ENCODE data around the gene SUN3. TPM values are rescaled to one million over a fixed set of nuclear protein-coding genes. Genes with fewer than 3 reads are reported as not detected.
"Not testable (repeated sequence)": the region's sequence is repeated elsewhere in the genome, so short reads cannot be mapped to it uniquely, and the experiment has no call there.

SUN3 gene
- total RNA-seq, 1 experiment from 2014 or later, result not detected

DNA sequence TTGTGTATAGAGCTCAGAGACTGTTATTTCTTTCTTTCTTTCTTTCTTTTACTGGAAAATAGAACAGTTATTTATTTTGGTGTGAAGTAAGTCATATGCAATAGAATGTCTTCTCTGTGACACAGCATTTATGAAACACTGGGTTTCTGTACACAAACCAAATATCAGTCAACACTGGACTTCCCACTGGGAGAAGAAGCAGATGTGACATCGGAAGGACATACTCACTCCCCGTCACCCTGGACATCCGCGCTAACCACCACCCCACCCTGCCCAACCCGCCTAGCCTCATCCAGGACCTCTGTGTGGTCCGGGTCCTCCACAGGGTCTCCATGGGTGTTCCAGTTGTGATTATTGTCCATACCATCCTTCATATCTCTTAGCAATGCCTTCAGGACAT, 22.0 kb downstream of the SUN3 start:
- H3K36me3 Mint-ChIP-seq (ENCODE audit: insufficient read depth, unreplicated experiment), result no peaks in the 10 kb centered on the region
- no peaks in the 10 kb centered on the region for H3K9me3 Mint-ChIP-seq (ENCODE audit: unreplicated experiment)
- ChIA-PET CTCF (interaction anchor here (0.5 kb wide), 1 partner anchor 10 kb away, joined by 4 read pairs; no protein-coding TSS in a partner anchor), POLR2A (no interaction called here)
- intact Hi-C loops (cut with micrococcal nuclease; ENCODE audit: unreplicated experiment), result no loop called here
- Histone ChIP-seq H3K9me3 (no peaks in the 10 kb centered on the region), H3K4me1 (no peaks in the 10 kb centered on the region), H3K27me3 (replicated peaks; ENCODE audit: control insufficient read depth, insufficient read depth, low read length) (no peaks in the 10 kb centered on the region), H3K4me3 (ENCODE audit: low read depth, low read length) (no peak overlapping the region), H3K36me3 (ENCODE audit: control insufficient read depth, insufficient read depth, low read length) (no peaks in the 10 kb centered on the region)
- TF ChIP-seq, protein P1, sequence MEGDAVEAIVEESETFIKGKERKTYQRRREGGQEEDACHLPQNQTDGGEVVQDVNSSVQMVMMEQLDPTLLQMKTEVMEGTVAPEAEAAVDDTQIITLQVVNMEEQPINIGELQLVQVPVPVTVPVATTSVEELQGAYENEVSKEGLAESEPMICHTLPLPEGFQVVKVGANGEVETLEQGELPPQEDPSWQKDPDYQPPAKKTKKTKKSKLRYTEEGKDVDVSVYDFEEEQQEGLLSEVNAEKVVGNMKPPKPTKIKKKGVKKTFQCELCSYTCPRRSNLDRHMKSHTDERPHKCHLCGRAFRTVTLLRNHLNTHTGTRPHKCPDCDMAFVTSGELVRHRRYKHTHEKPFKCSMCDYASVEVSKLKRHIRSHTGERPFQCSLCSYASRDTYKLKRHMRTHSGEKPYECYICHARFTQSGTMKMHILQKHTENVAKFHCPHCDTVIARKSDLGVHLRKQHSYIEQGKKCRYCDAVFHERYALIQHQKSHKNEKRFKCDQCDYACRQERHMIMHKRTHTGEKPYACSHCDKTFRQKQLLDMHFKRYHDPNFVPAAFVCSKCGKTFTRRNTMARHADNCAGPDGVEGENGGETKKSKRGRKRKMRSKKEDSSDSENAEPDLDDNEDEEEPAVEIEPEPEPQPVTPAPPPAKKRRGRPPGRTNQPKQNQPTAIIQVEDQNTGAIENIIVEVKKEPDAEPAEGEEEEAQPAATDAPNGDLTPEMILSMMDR (IDR thresholded peaks at IDR 0.05; ENCODE audit: insufficient read depth in 1 of 2, low read depth in 1 of 2, low read length in 1 of 2, severe bottlenecking in 1 of 2, unreplicated experiment in 1 of 2), result no peak
- no peak for DNase-seq
- peaks cover 5% of the 10 kb centered on the region for H3K27me3 Mint-ChIP-seq (ENCODE audit: insufficient read depth, unreplicated experiment)
- no TSS peak for BruUV-seq (replicated peaks)
- no peak overlapping the region for H3K4me3 Mint-ChIP-seq (ENCODE audit: unreplicated experiment)
- no peak overlapping the region for H3K27ac Mint-ChIP-seq (ENCODE audit: unreplicated experiment)
- no peaks in the 10 kb centered on the region for H3K4me1 Mint-ChIP-seq (ENCODE audit: low read depth, unreplicated experiment)

DNA sequence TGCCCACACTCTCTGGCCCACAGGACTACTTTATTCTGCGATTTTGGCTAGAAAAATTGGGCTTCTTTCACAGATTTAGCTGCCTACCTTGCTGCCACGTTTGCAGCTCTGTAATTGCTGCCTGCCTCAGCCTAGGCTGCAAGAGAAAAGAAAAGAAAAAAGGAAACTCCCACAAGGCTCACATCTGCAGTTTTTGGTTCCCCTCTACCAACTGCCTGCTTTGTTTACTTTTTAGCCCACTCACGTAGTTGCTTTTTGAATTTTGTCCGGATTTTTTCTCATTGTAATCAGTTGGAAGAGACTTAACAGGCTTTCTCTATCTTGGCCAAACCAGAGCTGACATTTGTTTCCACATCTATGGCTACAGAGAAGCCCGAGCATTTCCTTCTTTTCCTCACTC, 24.3 kb downstream of the SUN3 start:
- Histone ChIP-seq H3K4me1 (no peaks in the 10 kb centered on the region), H3K36me3 (ENCODE audit: control insufficient read depth, insufficient read depth, low read length) (no peaks in the 10 kb centered on the region), H3K9me3 (no peaks in the 10 kb centered on the region), H3K27me3 (replicated peaks; ENCODE audit: control insufficient read depth, insufficient read depth, low read length) (no peaks in the 10 kb centered on the region), H3K4me3 (ENCODE audit: low read depth, low read length) (no peak overlapping the region)
- DNase-seq, result no peak
- TF ChIP-seq, protein P1 (IDR thresholded peaks at IDR 0.05; ENCODE audit: insufficient read depth in 1 of 2, low read depth in 1 of 2, low read length in 1 of 2, severe bottlenecking in 1 of 2, unreplicated experiment in 1 of 2), result no peak
- Mint-ChIP-seq H3K4me1 (ENCODE audit: low read depth, unreplicated experiment) (peaks cover 15% of the 10 kb centered on the region), H3K27me3 (ENCODE audit: insufficient read depth, unreplicated experiment) (peaks cover 2% of the 10 kb centered on the region), H3K27ac (ENCODE audit: unreplicated experiment) (no peak overlapping the region), H3K9me3 (ENCODE audit: unreplicated experiment) (peaks cover 17% of the 10 kb centered on the region), H3K4me3 (ENCODE audit: unreplicated experiment) (no peak overlapping the region), H3K36me3 (ENCODE audit: insufficient read depth, unreplicated experiment) (no peaks in the 10 kb centered on the region)
- intact Hi-C loops (cut with micrococcal nuclease; ENCODE audit: unreplicated experiment), result no loop called here
- ChIA-PET POLR2A (no interaction called here), CTCF (no interaction called here)
- no TSS peak for BruUV-seq (replicated peaks)

DNA sequence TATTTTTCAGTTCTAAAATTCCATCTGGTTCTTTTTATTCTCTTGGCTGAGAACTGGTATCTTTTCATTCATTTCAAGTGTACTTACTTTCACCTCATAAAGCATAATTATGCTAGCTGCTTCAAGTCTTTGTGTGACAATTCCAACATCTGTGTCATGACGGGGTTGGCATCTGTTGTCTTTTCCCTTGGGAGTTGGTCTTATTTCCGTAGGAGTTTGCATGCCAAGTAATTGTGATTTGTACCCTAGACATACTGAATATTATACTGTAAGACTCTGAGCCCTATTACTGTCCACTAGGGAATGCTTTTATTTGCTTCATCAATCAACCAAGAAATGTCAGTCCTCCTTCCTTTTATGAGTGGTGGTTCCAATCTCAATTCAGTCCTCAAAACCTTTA, 24.9 kb downstream of the SUN3 start:
- H3K27ac Mint-ChIP-seq (ENCODE audit: unreplicated experiment), result no peak overlapping the region
- no TSS peak for BruUV-seq (replicated peaks)
- ChIA-PET CTCF (no interaction called here), POLR2A (no interaction called here)
- no peaks in the 10 kb centered on the region for H3K9me3 ChIP-seq
- H3K4me3 ChIP-seq (ENCODE audit: low read depth, low read length), result no peak overlapping the region
- H3K4me3 Mint-ChIP-seq (ENCODE audit: unreplicated experiment), result no peak overlapping the region
- no peak for DNase-seq
- intact Hi-C loops (cut with micrococcal nuclease; ENCODE audit: unreplicated experiment), result no loop called here
- peaks cover 15% of the 10 kb centered on the region for H3K4me1 Mint-ChIP-seq (ENCODE audit: low read depth, unreplicated experiment)
- peaks cover 2% of the 10 kb centered on the region for H3K27me3 Mint-ChIP-seq (ENCODE audit: insufficient read depth, unreplicated experiment)
- no peaks in the 10 kb centered on the region for H3K4me1 ChIP-seq
- no peaks in the 10 kb centered on the region for H3K36me3 Mint-ChIP-seq (ENCODE audit: insufficient read depth, unreplicated experiment)
- no peaks in the 10 kb centered on the region for H3K36me3 ChIP-seq (ENCODE audit: control insufficient read depth, insufficient read depth, low read length)
- peaks cover 17% of the 10 kb centered on the region for H3K9me3 Mint-ChIP-seq (ENCODE audit: unreplicated experiment)
- no peaks in the 10 kb centered on the region for H3K27me3 ChIP-seq (replicated peaks; ENCODE audit: control insufficient read depth, insufficient read depth, low read length)
- TF ChIP-seq, protein P1 (IDR thresholded peaks at IDR 0.05; ENCODE audit: insufficient read depth in 1 of 2, low read depth in 1 of 2, low read length in 1 of 2, severe bottlenecking in 1 of 2, unreplicated experiment in 1 of 2), result no peak

DNA sequence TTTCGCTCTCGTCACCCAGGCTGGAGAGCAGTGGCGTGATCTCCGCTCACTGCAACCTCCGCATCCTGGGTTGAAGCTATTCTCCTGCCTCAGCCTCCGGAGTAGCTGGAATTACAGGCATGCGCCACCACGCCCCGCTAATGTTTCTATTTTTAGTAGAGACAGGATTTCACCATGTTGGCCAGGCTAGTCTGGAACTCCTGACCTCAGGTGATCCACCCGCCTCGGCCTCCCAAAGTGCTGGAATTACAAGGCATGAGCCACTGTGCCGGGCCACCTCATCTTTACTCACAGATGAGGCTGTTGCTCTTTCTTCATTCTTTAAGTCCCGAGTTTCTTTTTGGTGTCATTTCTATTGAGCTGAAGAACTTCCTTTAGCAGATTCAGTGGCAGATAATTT, 28.7 kb downstream of the SUN3 start:
- H3K27me3 Mint-ChIP-seq (ENCODE audit: insufficient read depth, unreplicated experiment); H3K27me3 ChIP-seq (replicated peaks; ENCODE audit: control insufficient read depth, insufficient read depth, low read length); H3K9me3 ChIP-seq; H3K36me3 ChIP-seq (ENCODE audit: control insufficient read depth, insufficient read depth, low read length); H3K36me3 Mint-ChIP-seq (ENCODE audit: insufficient read depth, unreplicated experiment); H3K4me1 ChIP-seq; BruUV-seq (replicated peaks); H3K4me3 ChIP-seq (ENCODE audit: low read depth, low read length); H3K4me3 Mint-ChIP-seq (ENCODE audit: unreplicated experiment); intact Hi-C loops (cut with micrococcal nuclease; ENCODE audit: unreplicated experiment): not testable (repeated sequence)
- peaks cover 15% of the 10 kb centered on the region for H3K4me1 Mint-ChIP-seq (ENCODE audit: low read depth, unreplicated experiment)
- ChIA-PET CTCF (interaction anchor here (0.6 to 0.9 kb wide), 2 partner anchors 9 to 409 kb away, joined by 3 to 5 read pairs; no protein-coding TSS in a partner anchor), POLR2A (interaction anchor here (0.6 to 1.0 kb wide), 2 partner anchors 95 to 261 kb away, joined by 3 read pairs; no protein-coding TSS in a partner anchor)
- H3K27ac Mint-ChIP-seq (ENCODE audit: unreplicated experiment), result peak overlapping the region; percentile 24
- DNase-seq, result peak; percentile 11 to 53
- H3K9me3 Mint-ChIP-seq (ENCODE audit: unreplicated experiment), result peaks cover 20% of the 10 kb centered on the region

Data from Caco-2 (cell line).